ENCODE results near the gene CLIP2. TPM values are rescaled to one million over a fixed set of nuclear protein-coding genes. Genes with fewer than 3 reads are reported as not detected.
"Not testable (repeated sequence)": the region's sequence is repeated elsewhere in the genome, so short reads cannot be mapped to it uniquely, and the experiment has no call there.

The CLIP2 gene
- total RNA-seq, 1 donor from 2014 or later, result 110 TPM

DNA sequence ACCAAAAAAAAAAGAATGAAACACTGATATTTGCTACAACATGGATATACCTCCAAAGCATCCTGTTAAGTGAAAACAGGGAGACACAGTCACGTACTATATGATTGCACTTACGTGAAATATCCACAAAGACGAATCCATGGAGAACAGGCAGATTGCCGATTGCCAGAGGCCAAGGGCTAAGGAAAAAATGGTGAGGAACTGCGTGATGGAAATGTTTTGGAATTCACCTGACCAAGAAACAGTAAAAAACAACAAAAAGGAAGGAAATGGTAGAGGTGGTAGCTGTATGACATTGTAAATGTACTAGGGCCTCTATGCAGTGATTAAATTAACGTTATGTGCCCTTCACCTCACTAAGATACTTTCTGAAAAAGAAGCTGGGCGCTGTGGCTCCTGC, 120.4 kb downstream of the CLIP2 start:
- DNase-seq (ENCODE audit: low spot score), result no peak
- Mint-ChIP-seq H3K4me1 (ENCODE audit: unreplicated experiment) (peaks cover 4% of the 10 kb centered on the region), H3K9me3 (ENCODE audit: unreplicated experiment) (no peaks in the 10 kb centered on the region), H3K4me3 (ENCODE audit: unreplicated experiment) (peak overlapping the region; percentile 57), H3K27me3 (ENCODE audit: unreplicated experiment) (peaks cover 4% of the 10 kb centered on the region), H3K27ac (ENCODE audit: unreplicated experiment) (no peak overlapping the region), H3K36me3 (ENCODE audit: low read depth, unreplicated experiment) (no peaks in the 10 kb centered on the region)
- TF ChIP-seq, protein P1, sequence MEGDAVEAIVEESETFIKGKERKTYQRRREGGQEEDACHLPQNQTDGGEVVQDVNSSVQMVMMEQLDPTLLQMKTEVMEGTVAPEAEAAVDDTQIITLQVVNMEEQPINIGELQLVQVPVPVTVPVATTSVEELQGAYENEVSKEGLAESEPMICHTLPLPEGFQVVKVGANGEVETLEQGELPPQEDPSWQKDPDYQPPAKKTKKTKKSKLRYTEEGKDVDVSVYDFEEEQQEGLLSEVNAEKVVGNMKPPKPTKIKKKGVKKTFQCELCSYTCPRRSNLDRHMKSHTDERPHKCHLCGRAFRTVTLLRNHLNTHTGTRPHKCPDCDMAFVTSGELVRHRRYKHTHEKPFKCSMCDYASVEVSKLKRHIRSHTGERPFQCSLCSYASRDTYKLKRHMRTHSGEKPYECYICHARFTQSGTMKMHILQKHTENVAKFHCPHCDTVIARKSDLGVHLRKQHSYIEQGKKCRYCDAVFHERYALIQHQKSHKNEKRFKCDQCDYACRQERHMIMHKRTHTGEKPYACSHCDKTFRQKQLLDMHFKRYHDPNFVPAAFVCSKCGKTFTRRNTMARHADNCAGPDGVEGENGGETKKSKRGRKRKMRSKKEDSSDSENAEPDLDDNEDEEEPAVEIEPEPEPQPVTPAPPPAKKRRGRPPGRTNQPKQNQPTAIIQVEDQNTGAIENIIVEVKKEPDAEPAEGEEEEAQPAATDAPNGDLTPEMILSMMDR (IDR thresholded peaks at IDR 0.05; ENCODE audit: unreplicated experiment), result no peak

DNA sequence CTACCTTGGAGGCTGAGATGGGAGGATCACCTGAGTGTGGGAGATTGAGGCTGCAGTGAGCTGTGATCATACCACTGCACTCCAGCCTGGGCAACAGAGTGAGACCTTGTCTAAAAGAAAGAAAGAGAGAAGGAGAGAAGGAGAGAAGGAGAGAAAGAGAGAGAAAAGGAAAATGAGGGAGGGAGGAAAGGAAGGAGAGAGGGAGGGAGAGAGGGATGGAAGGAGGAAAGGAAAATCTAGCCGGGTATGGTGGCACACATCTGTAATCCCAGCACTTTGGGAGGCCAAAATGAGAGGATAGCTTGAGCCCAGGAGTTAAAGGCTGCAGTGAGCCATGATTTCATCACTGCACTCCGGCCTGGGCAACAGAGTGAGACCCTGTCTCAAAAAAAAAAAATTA, 121.6 kb downstream of the CLIP2 start:
- Mint-ChIP-seq H3K27me3 (ENCODE audit: unreplicated experiment) (peaks cover 4% of the 10 kb centered on the region), H3K4me3 (ENCODE audit: unreplicated experiment) (no peak overlapping the region), H3K4me1 (ENCODE audit: unreplicated experiment) (peaks cover 4% of the 10 kb centered on the region)

GRCh38 chr7:74411571-74411970, 122.4 kb downstream of the CLIP2 start:
- H3K4me3 Mint-ChIP-seq (ENCODE audit: unreplicated experiment); H3K9me3 Mint-ChIP-seq (ENCODE audit: unreplicated experiment); H3K36me3 Mint-ChIP-seq (ENCODE audit: low read depth, unreplicated experiment); DNase-seq (ENCODE audit: low spot score); H3K27me3 Mint-ChIP-seq (ENCODE audit: unreplicated experiment); H3K4me1 Mint-ChIP-seq (ENCODE audit: unreplicated experiment); H3K27ac Mint-ChIP-seq (ENCODE audit: unreplicated experiment): not testable (repeated sequence)

More for the DNA sequence above, 121.6 kb downstream of the CLIP2 start:
- H3K9me3 Mint-ChIP-seq (ENCODE audit: unreplicated experiment), result no peaks in the 10 kb centered on the region
- H3K36me3 Mint-ChIP-seq (ENCODE audit: low read depth, unreplicated experiment), result no peaks in the 10 kb centered on the region
- TF ChIP-seq, protein P1 (IDR thresholded peaks at IDR 0.05; ENCODE audit: unreplicated experiment), result no peak
- no peak for DNase-seq (ENCODE audit: low spot score)
- no peak overlapping the region for H3K27ac Mint-ChIP-seq (ENCODE audit: unreplicated experiment)

DNA sequence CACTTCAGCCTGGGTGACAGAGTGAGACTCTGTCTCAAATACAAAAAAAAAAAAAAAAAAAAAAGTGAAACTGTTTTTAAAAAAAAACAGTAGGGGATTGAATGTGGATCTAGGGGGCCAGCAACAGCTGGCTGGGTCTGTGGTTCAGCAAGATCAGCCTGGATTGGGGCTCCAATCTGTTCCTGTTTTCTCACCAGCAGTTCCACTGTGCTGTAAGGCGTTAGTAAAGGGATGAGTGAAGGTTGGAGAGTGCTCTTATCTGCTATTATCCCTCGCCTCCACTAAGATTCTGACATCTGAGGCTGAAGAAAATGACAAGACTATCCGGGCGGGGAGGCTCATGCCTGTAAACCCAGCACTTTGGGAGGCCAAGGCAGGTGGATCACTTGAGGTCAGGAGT, 122.8 kb downstream of the CLIP2 start:
- DNase-seq (ENCODE audit: low spot score), result no peak
- peaks cover 4% of the 10 kb centered on the region for H3K4me1 Mint-ChIP-seq (ENCODE audit: unreplicated experiment)
- no peaks in the 10 kb centered on the region for H3K27me3 Mint-ChIP-seq (ENCODE audit: unreplicated experiment)

GRCh38 chr7:74412603-74413002, 123.4 kb downstream of the CLIP2 start:
- no peak overlapping the region for H3K27ac Mint-ChIP-seq (ENCODE audit: unreplicated experiment)

More for the DNA sequence above, 122.8 kb downstream of the CLIP2 start:
- Mint-ChIP-seq H3K9me3 (ENCODE audit: unreplicated experiment) (no peaks in the 10 kb centered on the region), H3K4me3 (ENCODE audit: unreplicated experiment) (no peak overlapping the region), H3K36me3 (ENCODE audit: low read depth, unreplicated experiment) (no peaks in the 10 kb centered on the region), H3K27ac (ENCODE audit: unreplicated experiment) (no peak overlapping the region)
- TF ChIP-seq, protein P1 (IDR thresholded peaks at IDR 0.05; ENCODE audit: unreplicated experiment), result no peak

GRCh38 chr7:74414595-74415333, 125.6 kb downstream of the CLIP2 start:
- not testable (repeated sequence) for H3K27ac Mint-ChIP-seq (ENCODE audit: unreplicated experiment); DNase-seq (ENCODE audit: low spot score); H3K36me3 Mint-ChIP-seq (ENCODE audit: low read depth, unreplicated experiment); H3K27me3 Mint-ChIP-seq (ENCODE audit: unreplicated experiment); H3K4me3 Mint-ChIP-seq (ENCODE audit: unreplicated experiment); H3K9me3 Mint-ChIP-seq (ENCODE audit: unreplicated experiment); H3K4me1 Mint-ChIP-seq (ENCODE audit: unreplicated experiment)

More at GRCh38 chr7:74412603-74413002, 123.4 kb downstream of the CLIP2 start:
- H3K36me3 Mint-ChIP-seq (ENCODE audit: low read depth, unreplicated experiment), result no peaks in the 10 kb centered on the region
- H3K4me3 Mint-ChIP-seq (ENCODE audit: unreplicated experiment), result no peak overlapping the region
- peaks cover 4% of the 10 kb centered on the region for H3K4me1 Mint-ChIP-seq (ENCODE audit: unreplicated experiment)
- TF ChIP-seq, protein P1 (IDR thresholded peaks at IDR 0.05; ENCODE audit: unreplicated experiment), result no peak
- H3K27me3 Mint-ChIP-seq (ENCODE audit: unreplicated experiment), result no peaks in the 10 kb centered on the region
- H3K9me3 Mint-ChIP-seq (ENCODE audit: unreplicated experiment), result no peaks in the 10 kb centered on the region
- DNase-seq (ENCODE audit: low spot score), result no peak

Measured in endothelial cell (in vitro differentiated cells).